Urinary bladder (tissue), 4 donors: ENCODE data around the gene PRPF18. TPM values are rescaled to one million over a fixed set of nuclear protein-coding genes. Genes with fewer than 3 reads are reported as not detected.

Experiments used
- DNase-seq: peaks from one replicate; pipeline ENCODE4 v3.0.0-alpha.2; 2015; ENCODE audit errors: extremely low spot score
- H3K27ac ChIP-seq: one replicate; pipeline ENCODE4 v1.5.1; 2013; ENCODE audit warnings: low read depth, mild to moderate bottlenecking, moderate library complexity
- H3K36me3 ChIP-seq: one replicate; pipeline ENCODE4 v1.6.1; 2013; ENCODE audit warnings: mild to moderate bottlenecking, moderate library complexity; ENCODE audit not compliant: insufficient read depth
- H3K4me1 ChIP-seq: one replicate; pipeline ENCODE4 v1.6.1; 2013; ENCODE audit warnings: mild to moderate bottlenecking, moderate library complexity; ENCODE audit not compliant: insufficient read depth
- H3K4me3 ChIP-seq: one replicate; pipeline ENCODE4 v1.5.1; 2013; ENCODE audit warnings: low read depth, low read length
- WGBS: extraction: QIAGEN DNeasy Blood & Tissue Kit; methylation state at CpG from one replicate; pipeline ENCODE4 v1.1.7; 2013; 5-methylcytosine and 5-hydroxymethylcytosine counted together
- polyA plus RNA-seq: library from polyadenylated mRNA; stranded (reverse); fragments of 200-250 nt; gene quantifications from one replicate; pipeline ENCODE4 v1.2.3, GENCODE V29; 2013
- total RNA-seq: library from RNA; depleted of rRNA; stranded (reverse); fragments of >200 nt; gene quantifications from one replicate; pipeline ENCODE4 v1.2.3, GENCODE V29; 2014
- donor health status: healthy with polysubstance abuse.
- donor health status: healthy.

PRPF18 gene
- total and polyA plus RNA-seq, 2 donors = 17.4 to 44.4 TPM

- Histone ChIP-seq H3K4me3 (no peak overlapping the region), H3K4me1 (no peaks in the 10 kb centered on the region), H3K36me3 (peaks cover 3% of the 10 kb centered on the region), H3K27ac (no peak overlapping the region)
- no peak for DNase-seq
- 86% methylated on average over 49 of the region's 49 CpGs for WGBS
These were observed 70.4 kb downstream of the PRPF18 start for GRCh38 chr10:13657101-13657680.

GRCh38 chr10:13658264-13658663, 71.5 kb downstream of the PRPF18 start:
- no peak for DNase-seq
- Histone ChIP-seq H3K27ac (no peak overlapping the region), H3K36me3 (peaks cover 3% of the 10 kb centered on the region), H3K4me1 (no peaks in the 10 kb centered on the region), H3K4me3 (no peak overlapping the region)
- 78% methylated on average over 10 of the region's 10 CpGs for WGBS

GRCh38 chr10:13658871-13659685, 72.3 kb downstream of the PRPF18 start:
- Histone ChIP-seq H3K36me3 (peaks cover 3% of the 10 kb centered on the region), H3K4me1 (no peaks in the 10 kb centered on the region), H3K4me3 (no peak overlapping the region), H3K27ac (no peak overlapping the region)
- no peak for DNase-seq
- 77% methylated on average over 21 of the region's 21 CpGs for WGBS

- no peak overlapping the region for H3K4me3 ChIP-seq
- peaks cover 3% of the 10 kb centered on the region for H3K36me3 ChIP-seq
- H3K4me1 ChIP-seq = no peaks in the 10 kb centered on the region
- no peak overlapping the region for H3K27ac ChIP-seq
- WGBS = 28% methylated on average over 19 of the region's 19 CpGs
- no peak for DNase-seq
These were observed 73.3 kb downstream of the PRPF18 start for GRCh38 chr10:13659887-13660550.

GRCh38 chr10:13660551-13660920, 73.8 kb downstream of the PRPF18 start:
- DNase-seq = no peak
- no peak overlapping the region for H3K4me3 ChIP-seq
- H3K27ac ChIP-seq = no peak overlapping the region
- H3K4me1 ChIP-seq = no peaks in the 10 kb centered on the region
- peaks cover 3% of the 10 kb centered on the region for H3K36me3 ChIP-seq
- 66% methylated on average over 7 of the region's 7 CpGs for WGBS

- WGBS = 49% methylated on average over 8 of the region's 8 CpGs
- peaks cover 3% of the 10 kb centered on the region for H3K36me3 ChIP-seq
- H3K4me1 ChIP-seq = no peaks in the 10 kb centered on the region
- H3K4me3 ChIP-seq = no peak overlapping the region
- no peak overlapping the region for H3K27ac ChIP-seq
- DNase-seq = no peak
These were observed 74.5 kb downstream of the PRPF18 start for GRCh38 chr10:13661256-13661655.

DNA sequence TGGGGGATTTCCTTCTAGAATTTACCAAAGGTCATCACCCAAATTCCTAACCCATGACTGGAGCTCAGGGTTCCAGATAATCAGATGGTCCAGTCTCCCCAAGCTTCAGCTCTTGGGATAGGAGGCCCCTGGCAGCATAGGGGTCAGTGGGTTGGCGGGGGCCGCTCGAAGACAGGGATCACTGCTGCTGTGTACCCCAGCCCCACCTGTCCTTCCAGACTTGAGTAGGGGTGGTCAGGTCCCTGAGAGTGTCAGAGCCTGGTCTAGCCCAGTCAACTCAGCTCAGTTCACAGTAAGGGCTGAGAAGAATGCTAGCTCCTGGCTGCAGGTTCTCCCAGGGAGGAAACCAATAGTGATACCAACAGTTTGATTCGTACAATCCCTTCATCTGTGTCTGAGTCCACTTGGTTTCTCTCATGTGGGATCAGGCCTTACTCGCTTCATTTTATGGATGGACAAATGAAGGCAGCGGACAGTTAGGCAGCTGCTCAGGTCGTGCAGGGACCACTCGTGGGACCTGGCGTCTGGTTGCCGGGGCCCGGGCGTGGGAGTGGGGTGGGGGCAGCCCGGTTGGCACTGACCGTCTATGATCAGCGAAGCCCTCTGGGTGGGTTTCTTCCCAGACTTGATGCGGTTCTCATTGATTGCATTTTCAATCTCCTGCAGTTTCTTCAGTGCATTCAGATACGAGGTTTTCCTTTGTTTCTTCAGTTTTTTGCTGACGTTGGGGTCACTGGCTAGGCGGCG, 78.9 kb downstream of the PRPF18 start:
- H3K36me3 ChIP-seq = no peaks in the 10 kb centered on the region

GRCh38 chr10:13668126-13668525, 81.4 kb downstream of the PRPF18 start:
- Histone ChIP-seq H3K27ac (no peak overlapping the region), H3K4me3 (no peak overlapping the region), H3K36me3 (no peaks in the 10 kb centered on the region), H3K4me1 (no peaks in the 10 kb centered on the region)
- 93% methylated on average over 4 of the region's 4 CpGs for WGBS
- DNase-seq = no peak

More for the DNA sequence above, 78.9 kb downstream of the PRPF18 start:
- Histone ChIP-seq H3K4me3 (no peak overlapping the region), H3K4me1 (no peaks in the 10 kb centered on the region), H3K27ac (no peak overlapping the region)
- WGBS = 97% methylated on average over 20 of the region's 20 CpGs
- no peak for DNase-seq

DNA sequence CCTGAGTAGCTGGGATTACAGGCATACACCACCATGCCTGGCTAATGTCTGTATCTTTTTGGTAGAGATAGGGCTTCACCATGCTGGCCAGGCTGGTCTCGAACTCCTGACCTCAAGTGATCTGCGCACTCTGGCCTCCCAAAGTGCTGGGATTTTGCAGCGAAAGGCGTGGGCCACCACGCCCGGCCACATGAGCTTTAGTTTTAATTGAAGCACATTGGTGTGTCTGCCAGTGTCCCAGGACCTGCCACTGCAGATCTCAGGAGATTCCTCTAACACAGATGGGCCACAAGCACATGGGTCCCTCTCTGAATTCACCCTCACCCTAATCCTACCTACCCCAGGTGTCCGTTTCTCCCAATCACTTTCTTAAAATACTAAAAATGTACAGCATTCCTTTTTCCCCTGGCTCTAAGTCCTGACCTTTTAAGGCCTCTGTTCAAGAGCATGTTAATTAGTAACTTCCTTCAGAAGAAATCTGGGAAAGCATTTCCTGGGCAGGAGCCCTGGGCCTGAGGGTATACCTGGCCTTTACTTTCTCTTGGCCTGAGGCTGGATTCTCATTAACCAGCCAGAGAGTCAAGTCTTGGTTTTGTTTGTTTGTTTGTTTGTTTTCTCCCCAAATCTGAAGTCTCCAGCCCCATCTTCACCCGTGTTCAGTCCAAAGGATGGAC, 82.6 kb downstream of the PRPF18 start:
- 97% methylated on average over 8 of the region's 8 CpGs for WGBS
- no peak for DNase-seq
- no peak overlapping the region for H3K4me3 ChIP-seq
- no peak overlapping the region for H3K27ac ChIP-seq
- no peaks in the 10 kb centered on the region for H3K36me3 ChIP-seq
- no peaks in the 10 kb centered on the region for H3K4me1 ChIP-seq

DNA sequence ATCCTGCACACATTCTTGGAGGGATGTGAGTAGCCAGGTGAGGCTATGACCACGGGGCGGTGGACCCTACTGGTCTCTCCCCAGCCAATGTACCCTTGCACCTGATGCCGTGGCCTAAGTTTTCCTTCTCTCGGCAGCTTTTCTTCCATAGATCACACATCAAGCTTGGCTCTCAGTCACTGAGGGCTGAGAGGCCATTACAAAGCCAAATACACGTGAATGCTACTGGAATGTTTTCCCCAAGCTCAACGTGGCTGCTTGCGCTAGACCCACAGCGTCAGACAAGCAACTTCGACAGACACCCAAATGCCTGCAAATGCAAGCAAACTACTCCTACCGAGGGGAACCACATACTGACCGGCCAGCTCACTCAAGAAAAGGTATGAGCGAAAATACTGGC, 83.1 kb downstream of the PRPF18 start:
- no peak for DNase-seq
- 96% methylated on average over 12 of the region's 12 CpGs for whole genome bisulfite sequencing
- Histone ChIP-seq H3K4me3 (no peak overlapping the region), H3K4me1 (no peaks in the 10 kb centered on the region), H3K36me3 (no peaks in the 10 kb centered on the region), H3K27ac (no peak overlapping the region)

DNA sequence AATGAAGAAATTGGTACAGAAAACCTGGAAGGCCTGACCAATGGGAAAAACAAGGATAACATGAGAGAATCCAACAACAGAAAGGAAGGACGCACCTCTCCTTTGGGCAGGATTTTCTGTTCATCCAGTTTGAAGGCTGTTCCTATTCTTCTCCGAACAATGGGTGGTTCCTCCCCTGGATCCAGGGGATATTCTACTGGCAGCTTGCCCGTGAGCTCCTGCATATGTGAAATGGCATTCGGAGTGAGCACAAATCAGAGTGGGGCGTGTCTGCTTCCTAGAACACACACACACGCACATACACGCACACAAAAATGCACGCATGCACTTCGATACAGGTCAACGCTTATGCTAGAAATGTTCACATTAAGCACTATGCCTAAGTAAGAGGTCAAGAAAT, 83.5 kb downstream of the PRPF18 start:
- H3K27ac ChIP-seq = no peak overlapping the region
- no peak overlapping the region for H3K4me3 ChIP-seq
- no peaks in the 10 kb centered on the region for H3K36me3 ChIP-seq
- no peaks in the 10 kb centered on the region for H3K4me1 ChIP-seq
- 88% methylated on average over 10 of the region's 10 CpGs for WGBS
- DNase-seq = no peak

DNA sequence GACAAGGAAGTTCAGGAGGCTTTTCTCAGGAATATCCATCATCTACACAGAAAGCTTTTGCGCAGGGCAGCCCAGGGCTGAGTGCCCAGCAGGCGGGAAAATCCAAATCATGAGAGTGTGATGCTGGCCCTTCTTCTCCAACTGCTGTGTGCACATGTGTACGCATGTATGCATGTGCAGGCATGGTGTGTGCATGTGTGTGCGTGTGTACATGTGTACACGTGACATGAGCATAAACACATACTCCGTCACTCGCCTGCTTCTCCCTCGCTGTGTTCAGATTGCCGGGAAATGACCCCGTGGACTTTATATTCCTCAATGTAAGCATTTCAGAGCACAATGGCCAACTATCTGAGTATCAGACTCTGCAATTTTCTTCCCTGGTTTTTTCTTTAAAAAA, 85.1 kb downstream of the PRPF18 start:
- Histone ChIP-seq H3K4me1 (no peaks in the 10 kb centered on the region), H3K27ac (no peak overlapping the region), H3K4me3 (no peak overlapping the region), H3K36me3 (no peaks in the 10 kb centered on the region)
- no peak for DNase-seq
- WGBS = 86% methylated on average over 10 of the region's 10 CpGs

DNA sequence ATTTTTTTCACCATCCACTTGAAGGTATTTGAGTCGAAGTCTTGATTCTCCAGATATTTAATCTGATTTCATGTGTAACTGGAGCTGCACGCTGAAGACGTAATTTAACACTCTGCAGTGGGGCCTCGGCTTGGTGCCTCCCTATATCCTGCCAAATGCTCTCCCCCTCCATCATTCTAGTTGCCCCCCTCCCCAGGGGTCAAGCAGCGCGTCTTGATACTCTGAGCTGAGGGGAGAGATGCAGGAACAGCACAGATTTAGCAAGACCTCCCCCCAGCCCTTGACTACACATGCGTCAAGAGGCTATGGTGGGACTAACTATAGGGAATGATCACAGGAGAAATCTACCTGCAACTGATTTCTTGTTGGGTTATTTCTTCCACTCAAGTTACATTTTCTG, 85.8 kb downstream of the PRPF18 start:
- DNase-seq = no peak
- no peak overlapping the region for H3K27ac ChIP-seq
- H3K4me3 ChIP-seq = no peak overlapping the region
- no peaks in the 10 kb centered on the region for H3K36me3 ChIP-seq
- no peaks in the 10 kb centered on the region for H3K4me1 ChIP-seq
- 70% methylated on average over 7 of the region's 7 CpGs for WGBS
